RCC 7860 (cell line): ENCODE results near the gene ANXA6.

Experiments used
- DNase-seq: peaks from one replicate; pipeline ENCODE4 v3.0.0-alpha.2; 2015; ENCODE audit warnings: low spot score
- FAIRE-seq: peaks from 2 replicates; lab custom pipeline; 2012; peaks lifted over from hg19 to GRCh38; lab: Jason Lieb, UNC

The ANXA6 gene

GRCh38 chr5:151154931-151155774, 2.4 kb downstream of the ANXA6 start:
- FAIRE-seq (no peak), DNase-seq (no peak)

DNA sequence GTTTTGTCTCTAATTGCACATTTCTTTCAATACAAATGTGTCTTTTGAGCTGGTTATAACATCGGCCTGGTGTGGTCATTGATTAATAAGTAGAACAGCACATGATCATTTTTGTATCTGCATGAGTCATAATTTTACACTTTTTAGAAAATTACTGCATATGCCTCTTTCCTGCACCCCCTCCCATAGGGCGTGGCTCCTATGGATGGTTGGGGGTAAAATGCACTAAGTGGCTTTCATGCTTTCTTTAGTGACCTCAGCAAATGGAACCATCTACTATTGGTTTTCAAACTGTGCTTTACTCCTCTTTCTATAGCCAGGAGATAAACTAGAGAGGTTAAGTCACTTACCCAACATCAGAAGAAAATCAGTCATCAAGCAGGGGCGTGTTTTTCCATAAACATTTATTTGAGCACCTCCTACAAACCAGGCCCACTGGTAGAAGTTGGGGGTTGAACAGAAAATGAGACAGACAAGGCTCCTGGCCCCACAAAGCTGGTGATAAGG, 3.8 kb downstream of the ANXA6 start:
- no peak for FAIRE-seq
- no peak for DNase-seq

GRCh38 chr5:151153300-151153699, 4.3 kb downstream of the ANXA6 start:
- FAIRE-seq, result no peak
- DNase-seq, result no peak

DNA sequence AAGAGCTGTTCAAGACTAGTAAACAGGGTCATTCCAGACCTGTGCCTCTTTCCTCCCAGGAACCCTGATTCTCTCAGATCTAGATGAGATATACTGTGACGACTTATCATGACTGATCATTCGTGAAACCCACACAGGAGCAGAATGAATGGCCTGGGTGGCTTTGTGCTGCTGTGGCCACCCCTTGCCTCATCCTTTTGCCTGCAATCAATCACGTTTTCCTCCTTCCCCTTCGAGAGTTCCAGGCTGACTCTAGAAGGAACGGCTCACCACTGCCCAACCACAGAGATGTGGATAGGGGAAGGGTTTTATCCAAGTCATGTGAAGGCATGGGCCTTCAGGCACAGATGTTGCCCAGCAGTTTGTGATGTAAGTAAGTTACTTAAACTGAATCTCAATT, 5.8 kb downstream of the ANXA6 start:
- FAIRE-seq (no peak), DNase-seq (no peak)

DNA sequence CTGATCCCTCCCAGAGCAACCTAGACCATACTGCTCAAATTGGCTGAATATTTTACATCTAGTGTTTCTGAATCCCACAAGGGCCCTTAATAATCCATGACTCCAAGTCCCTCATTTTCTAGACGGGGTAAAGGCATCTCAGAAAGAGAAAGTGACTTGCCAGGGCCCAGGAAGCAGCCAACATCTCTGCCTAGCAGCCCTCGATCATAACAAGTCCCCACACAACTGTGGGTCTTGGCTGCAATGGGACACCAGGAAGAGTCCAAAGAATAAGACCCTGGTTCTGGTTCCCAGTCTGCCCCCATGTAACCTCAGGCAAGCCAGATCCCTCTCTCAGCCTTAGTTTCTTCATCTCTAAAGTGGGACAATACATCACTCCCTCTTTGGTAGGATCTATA, 6.3 kb downstream of the ANXA6 start:
- FAIRE-seq, result no peak
- DNase-seq, result no peak

DNA sequence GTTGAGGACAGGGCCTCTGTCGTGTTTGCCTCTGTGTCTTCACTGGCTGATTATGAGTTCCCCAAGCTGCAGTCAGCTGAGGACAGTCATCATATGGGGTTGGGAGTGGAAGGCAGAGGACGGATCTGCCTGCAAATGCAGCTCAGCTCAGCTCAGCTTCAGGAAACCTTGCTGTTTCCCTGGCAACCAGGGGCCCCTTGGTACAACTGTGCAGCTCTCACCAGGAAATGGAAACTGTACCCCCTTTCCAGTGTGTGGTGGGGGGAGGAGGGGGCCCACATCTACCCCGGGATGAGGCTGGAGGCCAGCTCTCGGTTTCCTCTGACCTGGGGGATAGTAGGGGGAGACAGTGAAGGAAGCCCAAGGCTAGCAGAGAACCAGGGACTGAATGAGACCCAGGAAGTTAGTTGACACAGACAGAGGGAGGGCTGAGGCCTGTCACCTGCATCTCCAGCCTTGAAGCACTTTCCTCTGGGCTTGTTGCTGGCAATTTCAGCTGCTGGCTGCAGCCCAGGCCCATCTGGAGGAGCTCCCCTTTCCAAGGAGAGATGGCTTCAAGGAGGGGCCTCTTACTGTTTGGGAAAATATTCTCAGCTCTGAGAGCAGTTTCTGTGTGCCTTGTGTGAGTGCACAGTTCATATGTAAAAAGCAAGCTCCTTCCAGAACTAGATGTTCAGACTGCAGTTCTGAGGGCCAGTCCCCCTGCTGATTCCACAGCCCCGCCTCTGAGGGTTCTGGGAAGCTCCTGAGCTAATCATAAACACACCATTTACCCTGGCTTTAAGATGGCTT, 6.9 kb downstream of the ANXA6 start:
- FAIRE-seq, result no peak
- no peak for DNase-seq

DNA sequence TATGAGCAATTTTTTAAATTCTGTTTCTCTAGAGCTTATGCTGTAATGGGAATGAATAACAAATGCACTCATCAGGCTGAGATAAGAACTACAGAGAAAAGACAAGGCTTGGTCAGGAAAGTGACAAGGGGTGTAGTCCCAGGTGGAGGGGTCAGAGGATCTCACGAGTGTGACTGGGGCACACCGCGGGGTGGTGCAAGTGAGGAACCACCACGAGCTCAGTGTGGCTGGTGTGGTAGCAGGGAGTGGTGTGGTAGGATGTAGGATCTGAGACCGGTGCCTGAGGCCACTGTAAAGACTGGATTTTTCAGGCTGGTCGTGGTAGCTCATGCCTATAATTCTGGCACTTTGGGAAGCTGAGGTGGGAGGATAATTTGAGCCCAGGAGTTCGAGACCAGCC, 9.0 kb downstream of the ANXA6 start:
- FAIRE-seq, result no peak
- no peak for DNase-seq

GRCh38 chr5:151147033-151147432, 10.5 kb downstream of the ANXA6 start:
- FAIRE-seq (no peak), DNase-seq (no peak)

GRCh38 chr5:151146061-151146460, 11.5 kb downstream of the ANXA6 start:
- FAIRE-seq (no peak), DNase-seq (no peak)

- FAIRE-seq (no peak), DNase-seq (no peak)
Measured at GRCh38 chr5:151144922-151145321, 12.7 kb downstream of the ANXA6 start.

GRCh38 chr5:151144275-151144674, 13.3 kb downstream of the ANXA6 start:
- DNase-seq, result no peak
- FAIRE-seq, result no peak

DNA sequence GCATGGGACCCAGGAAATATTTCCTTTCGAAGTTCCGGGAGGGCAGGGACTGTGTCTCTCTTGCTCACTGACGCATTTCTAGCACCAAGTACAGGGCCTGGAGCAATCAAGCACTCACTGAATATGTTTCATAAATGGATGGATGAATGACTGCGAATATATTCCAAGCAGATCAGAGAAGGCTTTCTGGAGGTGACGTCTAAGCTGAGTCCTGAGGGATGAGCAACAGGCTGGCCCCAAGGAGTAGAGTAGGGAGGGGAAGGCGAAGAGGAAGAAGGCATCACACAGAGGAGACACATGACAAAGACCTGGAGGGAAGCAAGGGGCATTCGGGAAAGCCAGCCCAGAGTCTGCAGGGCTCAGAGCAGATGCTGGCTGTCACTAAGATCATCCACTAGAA, 13.9 kb downstream of the ANXA6 start:
- DNase-seq (no peak), FAIRE-seq (no peak)

- FAIRE-seq, result no peak
Measured at GRCh38 chr5:151142933-151143332, 14.6 kb downstream of the ANXA6 start.

GRCh38 chr5:151141535-151141934, 16.0 kb downstream of the ANXA6 start:
- no peak for FAIRE-seq
- no peak for DNase-seq

More at GRCh38 chr5:151142933-151143332, 14.6 kb downstream of the ANXA6 start:
- no peak for DNase-seq

DNA sequence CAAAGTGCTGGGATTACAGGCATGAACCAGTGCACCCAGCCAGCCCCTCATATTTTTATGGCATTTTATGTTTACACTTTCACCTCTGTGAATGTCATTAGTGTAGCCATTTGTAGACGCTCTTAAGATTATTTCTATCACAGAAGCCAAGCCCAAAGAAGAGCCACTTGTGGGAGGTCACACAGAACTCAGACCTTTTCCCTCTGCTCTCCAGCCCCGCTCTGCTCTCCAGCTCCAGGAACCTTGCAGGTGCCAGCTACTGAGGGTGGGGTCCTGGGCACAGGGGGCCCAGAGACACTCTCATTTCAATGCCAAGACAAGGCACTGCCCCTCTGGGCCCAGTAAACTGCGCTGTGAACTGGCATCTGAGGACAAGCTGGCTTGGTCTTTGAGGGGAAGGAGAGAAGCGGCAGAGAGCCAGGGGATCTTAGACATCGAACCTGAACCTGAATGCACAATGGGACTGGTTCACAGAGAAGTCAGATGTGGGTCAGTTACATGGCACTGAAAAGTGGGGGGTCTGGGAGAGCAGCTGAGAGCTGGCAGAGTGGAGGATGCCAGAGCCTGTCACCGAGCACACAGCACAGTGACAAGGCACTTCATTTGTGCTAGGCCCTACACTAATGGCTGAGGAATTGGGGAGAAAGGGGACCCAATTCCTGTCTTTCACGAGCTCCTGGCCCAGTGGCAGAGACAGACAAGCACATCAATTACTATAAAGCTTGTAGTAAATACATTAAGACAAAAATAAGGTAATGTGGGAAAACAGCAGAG, 16.7 kb downstream of the ANXA6 start:
- DNase-seq, result no peak
- FAIRE-seq, result no peak

DNA sequence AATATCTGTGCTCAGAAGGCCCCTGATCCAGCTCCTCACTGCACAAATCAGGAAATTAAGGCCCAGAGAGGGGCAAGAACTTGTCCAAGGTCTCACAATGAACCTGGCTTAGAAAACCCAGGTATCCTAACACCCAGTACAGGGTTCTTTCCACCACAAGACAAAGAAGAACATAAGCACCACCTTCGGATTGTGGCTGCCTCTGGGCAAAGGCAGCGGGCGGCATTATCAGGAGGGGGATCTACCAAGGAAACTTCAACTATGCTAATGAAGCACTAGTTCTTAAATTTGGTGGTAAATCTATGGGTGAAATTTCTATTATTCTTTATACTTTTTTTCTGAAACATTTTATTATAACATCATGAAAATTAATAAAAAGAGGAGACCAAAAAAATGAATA, 17.9 kb downstream of the ANXA6 start:
- DNase-seq, result no peak
- FAIRE-seq, result no peak

DNA sequence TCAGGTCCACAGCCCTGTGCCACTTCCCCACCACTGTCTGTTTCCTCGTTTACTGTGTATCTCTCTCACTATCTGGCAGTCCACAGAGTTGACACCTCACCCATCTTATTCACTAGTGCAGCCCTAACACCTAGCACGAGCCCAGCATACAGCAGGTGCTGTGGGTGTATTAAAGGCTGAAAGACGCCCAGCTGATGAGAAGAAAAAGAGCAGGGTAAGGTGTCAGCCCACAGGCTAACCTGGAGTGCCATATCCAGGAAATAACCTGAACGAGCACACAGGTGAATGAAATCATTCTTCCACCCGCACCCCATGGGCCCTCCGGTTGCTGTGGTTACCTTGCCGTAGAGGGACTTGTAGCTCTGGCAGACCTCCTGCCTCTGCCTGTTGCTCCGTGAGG, 18.6 kb downstream of the ANXA6 start:
- no peak for FAIRE-seq
- no peak for DNase-seq

- DNase-seq (no peak), FAIRE-seq (no peak)
Measured at GRCh38 chr5:151138114-151138513, 19.5 kb downstream of the ANXA6 start.

- FAIRE-seq (no peak), DNase-seq (no peak)
Measured at GRCh38 chr5:151137067-151137825, 20.3 kb downstream of the ANXA6 start.

DNA sequence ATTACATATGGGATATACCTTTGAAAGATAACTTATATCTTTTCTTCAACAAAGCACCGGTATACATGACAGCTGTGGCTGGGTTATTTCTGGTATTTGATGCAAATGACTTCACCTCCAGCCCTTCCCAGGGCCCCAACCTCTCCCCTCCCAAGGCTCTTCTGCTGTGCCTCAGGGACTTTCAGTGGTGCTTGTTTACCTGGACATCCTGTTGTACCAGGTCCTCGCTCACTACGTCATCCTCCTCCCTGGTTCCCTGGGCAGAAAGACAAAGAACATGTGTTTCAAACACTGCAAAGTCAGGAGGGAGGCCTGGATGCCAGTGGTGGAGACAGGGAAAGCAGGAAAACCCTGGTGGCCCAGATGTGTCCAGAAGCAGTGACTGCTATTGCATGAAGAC, 23.4 kb downstream of the ANXA6 start:
- DNase-seq, result no peak
- no peak for FAIRE-seq
